Heart left ventricle (tissue), 16 donors: Measurements from ENCODE around the gene ARSG. TPM values are rescaled to one million over a fixed set of nuclear protein-coding genes. Genes with fewer than 3 reads are reported as not detected.
"Not testable (repeated sequence)": the region's sequence is repeated elsewhere in the genome, so short reads cannot be mapped to it uniquely, and the experiment has no call there.

Source experiments
- ATAC-seq, 4 donors: fragments of 200-7000 bp; cut with Tn5 transposase; one replicate each; pipeline ENCODE4 v1.9.1; 2020 to 2022; ENCODE audit warnings: moderate library complexity in 4 of 4, mild to moderate bottlenecking in 3 of 4, moderate number of reproducible peaks in 1 of 4
- DNase-seq, 5 donors: peaks; one replicate each; pipeline ENCODE4 v3.0.0-alpha.2; 2020
- H3K27ac ChIP-seq, 12 donors: fragments of 200-600 bp; sonication (generic) in 4 of 12; one replicate each; pipeline versions ENCODE4 v1.5.0 to v1.8.0; 2016 to 2022; ENCODE audit warnings: mild to moderate bottlenecking in 2 of 12
- H3K27me3 ChIP-seq, 9 donors: fragments of 200-600 bp; sonication (generic) in 2 of 9; one replicate each; pipeline versions ENCODE4 v1.5.1 to v1.8.0; 2016 to 2022; ENCODE audit warnings: mild to moderate bottlenecking in 3 of 9
- H3K36me3 ChIP-seq, 9 donors: fragments of 200-600 bp; sonication (generic) in 2 of 9; one replicate each; pipeline versions ENCODE4 v1.5.0 to v1.8.0; 2018 to 2022; ENCODE audit warnings: mild to moderate bottlenecking in 2 of 9
- H3K4me1 ChIP-seq, 12 donors: fragments of 200-600 bp; sonication (generic) in 4 of 12; one replicate each; pipeline versions ENCODE4 v1.5.0 to v1.8.0; 2016 to 2022; ENCODE audit warnings: mild to moderate bottlenecking in 3 of 12
- H3K4me3 ChIP-seq, 12 donors: fragments of 200-600 bp; sonication (generic) in 4 of 12; one replicate each; pipeline versions ENCODE4 v1.5.0 to v1.8.0; 2017 to 2022; ENCODE audit warnings: mild to moderate bottlenecking in 9 of 12, moderate library complexity in 4 of 12
- H3K9me3 ChIP-seq, 12 donors: fragments of 200-600 bp; sonication (generic) in 4 of 12; one replicate each; pipeline versions ENCODE4 v1.5.0 to v1.8.0; 2016 to 2022; ENCODE audit warnings: mild to moderate bottlenecking in 1 of 12
- CTCF ChIP-seq, 12 donors: fragments of 200-600 bp; sonication (generic) in 4 of 12; IDR thresholded peaks; one replicate each; pipeline versions ENCODE4 v1.5.0 to v1.8.0; 2018 to 2022; ENCODE audit warnings: antibody characterized with exemption in 12 of 12, mild to moderate bottlenecking in 5 of 12
- POLR2A ChIP-seq, 2 donors: fragments of 450-650 bp; IDR thresholded peaks; one replicate each; pipeline ENCODE4 v1.6.1; 2017; ENCODE audit warnings: antibody characterized with exemption in 2 of 2, mild to moderate bottlenecking in 2 of 2, moderate library complexity in 2 of 2
- WGBS, 4 donors: extraction: QIAGEN DNeasy Blood & Tissue Kit in 2 of 4; methylation state at CpG; one replicate each; pipeline versions ENCODE4 v1.1.5 to v1.1.7; 2013 to 2018; 5-methylcytosine and 5-hydroxymethylcytosine counted together
- intact Hi-C, 10 donors: fragments of 100-400 bp; cut with DNase I; formaldehyde crosslinking; loops; one replicate each; pipeline versions ENCODE4 v1.11.1 to v1.14.2; 2022
- polyA plus RNA-seq, 2 donors: library from polyadenylated mRNA; stranded (reverse); fragments of 200-250 nt; gene quantifications; one replicate each; pipeline ENCODE4 v1.2.3, GENCODE V29; 2013
- total RNA-seq, 9 donors: library from RNA; depleted of rRNA in 2 of 9; stranded (reverse); fragments of >200 nt in 2 of 9; fragmentation: NEBNext Ultra II Directional in 3 of 9; extraction: Animal tissue kit (Norgen Biotek cat#: 25700) in 3 of 9; gene quantifications; one replicate each; pipeline versions ENCODE4 v1.1.0 to v1.2.4, GENCODE V29; 2016 to 2023
- donor health status: ischemic (EF 13 %, LVEDD 7.1; RV severe dilation, severe dysfunction).
- donor health status: healthy with polysubstance abuse.
- donor health status: DM: no; HTN: yes; CAD: no.
- donor health status: DM: no; HTN: no; CAD: no.
- donor health status: ischemic (EF 25% LVEDD 6.9; RV normal size, moderate dysfunction).
- donor health status: ischemic (EF 25% LVEDD 5.7; RV mildly dilated, moderate dysfunction).
- donor health status: healthy.
- donor health status: DM: yes; HTN: yes; CAD: no.
- donor health status: ischemic (EF 35%, LVEDD 5.7; RV mildly dilated, moderate dysfunction).
- donor health status: nonischemic (EF 11% LVEDD 7.7; RV severe dilation, severe dysfunction).
- donor health status: DM: yes; HTN: yes; CAD: no.
- donor health status: PGD.
- donor health status: ischemic (EF 29% LVEDD 5.4; RV normal size, mild dysfunction).
- donor health status: nonischemic (EF 23%, LVEDD 6.1; RV moderate dilation, normal function).

ARSG gene
- total and polyA plus RNA-seq, 11 donors: 1.2 to 4.9 (median 3.3) TPM

GRCh38 chr17:68248199-68248825 is 43.0 kb upstream of the ARSG start:
- H3K4me1 ChIP-seq: peaks cover 0 to 26% (median 13%) of the 10 kb centered on the region in 12 donors
- intact Hi-C loops: loop anchor here in 4 of 10 donors (5.0 kb wide), 3 partner anchors 41 to 264 kb away; partner anchors contain the start of gene PRKAR1A (in 1 of the 4)
- peak overlapping the region; percentile 68 to 94 (median 86) for H3K4me3 ChIP-seq
- peaks cover 0 to 33% (median 21%) of the 10 kb centered on the region in 9 donors for H3K36me3 ChIP-seq
- ATAC-seq: peak; percentile 17 to 67 (median 50)
- no peak for DNase-seq
- H3K9me3 ChIP-seq: no peaks in the 10 kb centered on the region
- WGBS, 4 donors: 1 to 3% (median 2%) methylated on average over 16 to 19 of the region's 19 CpGs
- peak overlapping the region; percentile 89 to 99 (median 98) for H3K27ac ChIP-seq
- no peak for TF ChIP-seq CTCF (IDR thresholded peaks at IDR 0.05)
- no peak for TF ChIP-seq POLR2A (IDR thresholded peaks at IDR 0.05)
- no peaks in the 10 kb centered on the region for H3K27me3 ChIP-seq

- Histone ChIP-seq H3K27me3 (no peaks in the 10 kb centered on the region), H3K9me3 (no peaks in the 10 kb centered on the region), H3K27ac (peak overlapping the region in 11 of 12 donors; percentile 89 to 99 (median 98)), H3K4me3 (peak overlapping the region in 8 of 12 donors; percentile 68 to 93 (median 86)), H3K36me3 (peaks cover 0 to 38% (median 21%) of the 10 kb centered on the region in 9 donors), H3K4me1 (peaks cover 0 to 26% (median 13%) of the 10 kb centered on the region in 12 donors)
- no peak for TF ChIP-seq CTCF (IDR thresholded peaks at IDR 0.05)
- no peak for DNase-seq
- 72 to 79% (median 75%) methylated on average over 5 of the region's 5 CpGs for WGBS, 4 donors
- intact Hi-C loops: loop anchor here in 4 of 10 donors (5.0 kb wide), 3 partner anchors 42 to 263 kb away; partner anchors contain the start of gene PRKAR1A (in 1 of the 4)
- ATAC-seq: no peak
Measured at GRCh38 chr17:68248891-68249290, 42.4 kb upstream of the ARSG start.

- H3K36me3 ChIP-seq: peaks cover 0 to 43% (median 25%) of the 10 kb centered on the region in 9 donors
- H3K27ac ChIP-seq: peak overlapping the region in 8 of 12 donors; percentile 91 to 99 (median 98)
- H3K4me3 ChIP-seq: peak overlapping the region in 1 of 12 donors; percentile 92
- no peaks in the 10 kb centered on the region for H3K9me3 ChIP-seq
- 67 to 74% (median 70%) methylated on average over 7 of the region's 7 CpGs for WGBS, 4 donors
- intact Hi-C loops: loop anchor here in 4 of 10 donors (5.0 kb wide), 3 partner anchors 42 to 263 kb away; partner anchors contain the start of gene PRKAR1A (in 1 of the 4)
- peaks cover 0 to 26% (median 13%) of the 10 kb centered on the region in 12 donors for H3K4me1 ChIP-seq
- no peaks in the 10 kb centered on the region for H3K27me3 ChIP-seq
- TF ChIP-seq CTCF (IDR thresholded peaks at IDR 0.05) (no peak), POLR2A (IDR thresholded peaks at IDR 0.05) (no peak)
- DNase-seq (no peak), ATAC-seq (no peak)
Measured at GRCh38 chr17:68249354-68249765, 41.9 kb upstream of the ARSG start.

- intact Hi-C loops: loop anchor here in 1 of 10 donors (10.0 kb wide), 1 partner anchor 511 kb away; no protein-coding TSS in a partner anchor
Measured at GRCh38 chr17:68253426-68253825, 37.9 kb upstream of the ARSG start.

More at GRCh38 chr17:68253426-68253825, 37.9 kb upstream of the ARSG start:
- Histone ChIP-seq H3K36me3 (peaks cover 0 to 75% (median 55%) of the 10 kb centered on the region in 9 donors), H3K27ac (peak overlapping the region in 1 of 12 donors; percentile 71), H3K4me1 (peaks cover 0 to 59% (median 11%) of the 10 kb centered on the region in 12 donors)
- 79 to 88% (median 84%) methylated on average over 7 of the region's 7 CpGs for WGBS, 4 donors
- H3K27me3 ChIP-seq, H3K9me3 ChIP-seq, DNase-seq, H3K4me3 ChIP-seq, ATAC-seq: not testable (repeated sequence)
